NCI-H82 treated with DMSO at 0.1 percent for 48 hours (cell line): ENCODE data around the gene CGREF1.
A peak's percentile ranks its signal among the peaks of the same experiment; 100 is the strongest.
"Not testable (repeated sequence)": the region's sequence is repeated elsewhere in the genome, so short reads cannot be mapped to it uniquely, and the experiment has no call there.

Source experiments
- DNase-seq: peaks from one replicate; lab custom pipeline; 2025; ENCODE audit not compliant: unreplicated experiment; lab: John Stamatoyannopoulos, UW

Gene CGREF1

DNA sequence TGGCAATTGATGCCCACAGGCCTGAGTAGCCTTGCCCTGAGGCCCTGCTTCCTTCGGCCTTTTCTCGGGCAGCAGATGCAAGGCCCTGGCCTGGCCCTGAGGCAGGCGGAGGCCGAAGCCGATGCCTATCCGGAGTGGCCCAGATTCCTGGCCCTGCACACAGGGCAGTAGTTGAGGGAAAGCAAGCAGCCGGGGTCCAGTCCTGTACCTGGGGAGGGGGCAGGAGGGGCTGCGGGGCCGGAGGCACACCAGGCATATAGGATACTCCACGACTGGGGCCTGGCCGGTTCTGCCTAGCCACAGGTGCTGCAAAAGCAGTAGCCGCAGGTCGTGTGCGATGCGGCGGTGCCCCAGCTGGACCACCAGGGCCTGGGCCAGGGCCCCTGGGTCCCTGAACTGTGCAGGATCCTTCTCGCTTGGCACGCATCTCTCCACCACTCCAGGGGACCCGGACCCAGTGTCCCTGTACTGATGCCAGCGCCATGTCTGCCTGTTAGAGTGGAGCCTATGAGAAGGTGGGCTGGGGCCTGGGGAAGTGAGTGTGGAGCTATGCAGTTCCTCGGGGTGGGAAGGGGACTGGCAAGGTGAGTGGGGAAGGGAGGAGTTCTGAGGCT is 18.5 kb upstream of the CGREF1 start:
- DNase-seq = no peak

DNA sequence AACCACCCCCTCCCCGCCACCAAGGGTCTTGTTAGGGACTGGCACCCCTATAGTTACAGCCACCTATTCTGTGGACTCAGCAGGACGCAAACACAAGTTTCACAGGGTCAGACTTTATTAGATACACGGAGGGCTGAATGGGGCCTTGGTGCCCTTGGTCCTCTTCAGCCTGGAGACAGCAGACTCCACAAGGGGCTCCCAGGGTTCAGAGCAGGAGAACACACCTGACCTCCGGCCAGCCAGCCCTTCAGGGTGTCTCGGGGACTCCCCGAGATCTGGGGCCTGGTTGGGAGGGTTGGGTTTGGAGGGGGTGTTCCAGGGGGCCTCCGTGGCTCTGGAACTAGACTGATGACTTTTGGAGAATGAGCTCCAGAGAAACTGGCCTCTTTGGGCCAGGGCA is 17.8 kb upstream of the CGREF1 start:
- no peak for DNase-seq

- no peak for DNase-seq
Measured at GRCh38 chr2:27135478-27135955, 16.6 kb upstream of the CGREF1 start.

GRCh38 chr2:27134781-27135477 is 16.0 kb upstream of the CGREF1 start:
- DNase-seq = no peak

DNA sequence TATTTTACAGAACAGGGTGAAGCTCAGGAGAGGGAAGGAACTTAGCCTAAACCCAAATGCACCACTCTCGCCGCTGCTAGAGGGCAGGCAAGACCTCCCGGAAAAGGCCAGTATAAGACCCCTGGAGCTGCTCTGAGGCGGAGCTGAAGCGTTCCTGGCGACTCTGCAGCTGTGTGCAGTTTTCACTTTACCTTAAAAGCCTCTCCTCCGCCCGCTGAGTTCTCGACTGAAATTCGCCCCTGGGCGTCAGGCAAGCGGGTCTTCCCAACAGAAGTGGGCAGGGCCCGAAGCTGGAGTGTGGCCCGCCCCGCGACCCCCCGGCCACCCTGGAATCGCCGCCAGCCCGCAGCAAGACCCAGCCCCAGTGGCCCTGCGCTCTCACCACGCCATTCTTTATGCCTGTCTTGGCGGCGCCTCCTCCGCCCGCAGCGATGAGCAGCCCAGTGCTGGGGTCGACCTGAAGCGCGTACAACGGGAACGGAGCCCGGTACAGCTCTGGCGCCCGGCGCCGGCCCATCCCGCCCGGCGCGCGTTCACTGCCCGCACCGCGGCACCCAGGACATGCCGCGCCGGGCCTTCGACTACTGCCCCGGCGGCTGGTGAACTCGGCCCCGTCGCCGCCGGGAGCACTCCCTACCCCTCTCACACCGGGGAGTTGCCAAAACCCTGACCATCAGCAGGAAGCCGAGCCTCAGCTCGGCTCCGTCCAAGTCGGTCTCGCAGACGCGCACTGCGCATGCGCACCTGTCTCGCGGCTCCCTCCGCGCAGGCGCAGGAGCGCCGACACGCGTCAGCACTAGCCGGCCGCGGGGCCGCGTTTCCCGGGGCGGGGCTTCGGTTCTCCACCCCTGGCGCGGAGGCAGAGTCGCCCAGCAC is 15.2 kb upstream of the CGREF1 start, which contains the start of gene PREB:
TSS of gene PREB (minus strand) at position 732 of the 876 bp plus-strand sequence. CDS start at position 517, 215 bp downstream.
- DNase-seq = peak; percentile 90

- no peak for DNase-seq
Measured at GRCh38 chr2:27133195-27133875, 14.4 kb upstream of the CGREF1 start.

- no peak for DNase-seq
Measured at GRCh38 chr2:27131429-27131828, 12.5 kb upstream of the CGREF1 start.

- DNase-seq = no peak
Measured at GRCh38 chr2:27130396-27130795, 11.5 kb upstream of the CGREF1 start.

DNA sequence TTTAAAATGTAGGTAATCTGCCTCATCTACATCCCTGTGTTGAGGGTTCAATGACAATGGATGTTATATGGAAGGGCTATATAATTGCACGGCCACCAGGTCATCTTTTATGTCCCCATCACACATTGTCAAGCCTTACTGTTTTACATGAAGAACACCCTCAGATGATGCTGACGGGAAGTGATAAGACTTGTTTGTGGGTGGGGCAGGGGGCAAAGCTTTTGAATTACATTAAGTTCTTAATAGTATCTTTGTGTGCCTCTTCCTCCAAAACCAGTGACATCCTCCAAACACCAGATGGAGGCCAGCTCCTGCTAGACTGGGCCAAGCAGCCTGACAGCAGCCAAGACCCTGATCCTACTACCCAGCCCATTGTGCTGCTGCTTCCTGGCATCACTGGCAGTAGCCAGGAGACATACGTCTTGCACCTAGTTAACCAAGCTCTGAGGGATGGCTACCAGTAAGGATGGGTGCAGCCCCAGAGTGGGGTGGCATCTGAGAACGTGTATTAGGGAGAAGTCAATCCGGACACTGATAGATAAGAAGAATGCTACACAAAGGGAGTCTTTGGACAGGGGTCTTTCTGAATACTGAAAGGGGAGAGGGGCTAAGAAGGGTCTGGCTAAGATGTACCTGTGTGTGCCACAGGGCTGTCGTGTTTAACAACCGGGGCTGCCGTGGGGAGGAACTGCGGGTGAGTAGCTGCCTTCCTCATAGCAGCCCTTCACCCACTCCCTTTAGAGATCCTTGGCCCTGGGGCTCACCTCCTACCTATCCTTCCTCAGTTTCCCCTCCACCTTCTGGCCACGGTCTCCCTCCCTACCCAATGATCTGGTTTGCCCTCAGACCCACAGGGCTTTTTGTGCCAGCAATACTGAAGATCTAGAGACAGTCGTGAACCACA is 10.0 kb upstream of the CGREF1 start:
- DNase-seq = no peak

- DNase-seq = no peak
Measured at GRCh38 chr2:27127883-27128667, 9.1 kb upstream of the CGREF1 start.

DNA sequence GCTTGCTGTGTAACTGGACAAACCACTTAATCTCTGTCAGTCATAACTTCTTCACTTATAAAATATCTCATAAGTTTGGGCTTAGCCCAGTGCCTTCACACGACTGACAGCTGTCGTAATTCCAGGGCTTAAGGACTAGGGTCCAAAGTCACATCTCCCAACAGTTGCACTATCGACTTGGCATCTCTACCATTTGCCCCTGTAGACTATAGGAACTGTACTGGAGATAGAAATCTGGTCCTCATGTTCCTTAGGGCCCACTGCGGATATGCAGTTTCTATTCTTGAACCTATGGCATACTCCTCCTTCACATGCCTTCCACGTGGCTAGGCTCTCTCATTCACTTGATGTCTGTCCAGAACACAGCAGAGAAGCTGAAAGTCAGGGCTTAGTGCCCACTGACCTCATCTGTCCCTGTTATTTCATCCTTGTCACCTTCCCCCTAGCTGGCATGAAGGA is 7.4 kb upstream of the CGREF1 start:
- DNase-seq = no peak

GRCh38 chr2:27125104-27125503 is 6.2 kb upstream of the CGREF1 start:
- no peak for DNase-seq

DNA sequence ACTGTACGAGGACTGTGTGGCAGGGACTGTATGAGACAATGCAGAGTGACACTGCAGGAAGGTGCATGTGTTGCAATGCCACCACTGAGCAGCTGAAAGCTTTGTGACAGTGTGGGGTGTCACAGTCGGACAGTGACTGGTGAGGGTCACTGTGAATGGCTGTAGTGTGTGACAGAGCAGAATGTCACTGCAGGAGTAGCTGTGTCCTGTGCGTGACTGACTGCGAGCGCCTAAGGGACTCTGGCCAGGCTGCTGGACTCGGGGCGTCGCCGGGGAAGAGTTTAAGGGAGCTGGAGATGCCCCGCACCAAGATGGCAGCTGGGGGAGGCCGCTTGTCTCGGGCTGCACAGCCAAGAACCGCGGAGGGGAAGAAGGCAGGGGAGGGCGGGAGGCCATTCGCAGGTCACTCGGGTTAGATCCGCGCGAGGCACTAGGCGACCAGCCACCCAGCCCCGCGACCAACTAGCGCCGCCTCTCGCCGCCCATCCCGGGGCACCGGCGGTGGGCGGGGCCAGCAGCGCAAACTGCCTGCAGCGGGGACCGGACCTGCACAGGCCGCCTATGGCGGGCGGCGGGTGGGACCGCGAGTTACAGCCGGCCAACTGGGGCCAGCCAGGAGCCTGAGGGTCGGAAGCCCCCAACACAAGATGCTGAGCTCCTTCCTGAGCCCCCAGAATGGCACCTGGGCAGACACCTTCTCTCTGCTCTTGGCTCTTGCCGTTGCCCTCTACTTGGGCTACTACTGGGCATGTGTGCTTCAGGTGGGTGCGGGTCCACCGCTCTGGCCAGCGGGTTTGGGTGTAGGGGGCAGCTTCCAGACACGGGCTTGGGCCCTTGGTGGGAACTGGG is 4.6 kb upstream of the CGREF1 start, which contains the start of gene ABHD1:
TSS of gene ABHD1 (plus strand) at position 514 of the 849 bp plus-strand sequence. CDS start at position 648, 134 bp downstream.
- no peak for DNase-seq

GRCh38 chr2:27122791-27123190 is 3.9 kb upstream of the CGREF1 start:
- DNase-seq = no peak

DNA sequence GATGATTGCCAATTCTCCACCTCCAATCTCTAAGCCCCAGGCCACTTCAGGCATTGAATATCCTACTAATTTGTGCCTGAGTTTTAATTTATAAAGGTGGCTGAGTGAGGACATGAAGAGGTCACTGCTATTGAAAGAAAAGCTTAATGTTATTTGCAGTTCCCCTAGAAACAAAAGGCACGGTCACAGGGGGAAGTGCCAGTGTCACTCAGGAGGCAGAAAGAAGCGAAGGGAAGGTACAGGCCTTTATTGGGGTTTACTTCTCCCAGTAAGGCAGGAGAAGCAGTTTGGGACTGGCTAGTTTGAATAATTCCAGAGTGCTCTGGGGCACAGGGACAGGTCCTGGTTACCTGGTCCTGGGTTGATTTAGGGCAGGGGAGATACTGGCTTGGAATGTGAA is 3.0 kb upstream of the CGREF1 start:
- no peak for DNase-seq

DNA sequence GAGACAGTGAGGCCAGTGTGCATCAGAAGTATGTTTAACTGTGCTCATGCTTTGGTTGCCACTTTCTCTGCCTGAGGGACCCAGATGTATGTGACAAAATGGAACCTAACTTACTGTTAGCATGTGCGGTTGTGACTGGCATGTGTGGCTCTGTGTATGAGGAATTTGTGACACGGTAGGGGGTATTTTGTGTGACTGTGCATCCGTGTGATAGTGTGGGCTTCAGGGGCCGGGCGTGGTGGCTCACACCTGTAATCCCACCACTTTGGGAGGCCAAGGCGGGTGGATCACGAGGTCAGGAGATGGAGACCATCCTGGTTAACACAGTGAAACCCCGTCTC is 372 bp upstream of the CGREF1 start:
- DNase-seq = not testable (repeated sequence)

- DNase-seq = no peak
Measured at GRCh38 chr2:27117995-27118524, 868 bp downstream of the CGREF1 start.

GRCh38 chr2:27115519-27115918 is 3.4 kb downstream of the CGREF1 start:
- DNase-seq = no peak
